Measurements from ENCODE around the gene WDR81. TPM values are rescaled to one million over a fixed set of nuclear protein-coding genes. Genes with fewer than 3 reads are reported as not detected.

The WDR81 gene
- total and polyA plus RNA-seq, 2 donors (not counting 1 experiment from before 2014, with no cell fraction given) = 52.7 to 102 TPM

Other genes starting within 250 kb of the WDR81 start
- 81.7 and 111 TPM in 2 replicates for gene MYO1C, start 232.0 kb upstream of the WDR81 start, total RNA-seq
- 54.7 and 128 TPM in 2 replicates for gene MYO1C, start 232.0 kb upstream of the WDR81 start, polyA plus RNA-seq
- gene INPP5K, start 208.1 kb upstream of the WDR81 start, total RNA-seq = 76.7 and 77.9 TPM in 2 replicates
- gene INPP5K, start 208.1 kb upstream of the WDR81 start, polyA plus RNA-seq = 53.8 and 69.6 TPM in 2 replicates
- 89.3 and 90.9 TPM in 2 replicates for gene PITPNA, start 161.9 kb upstream of the WDR81 start, total RNA-seq
- gene PITPNA, start 161.9 kb upstream of the WDR81 start, polyA plus RNA-seq = 25.7 and 27.2 TPM in 2 replicates
- 204 and 222 TPM in 2 replicates for gene SLC43A2, start 95.9 kb upstream of the WDR81 start, total RNA-seq
- 26.2 and 34.1 TPM in 2 replicates for gene SLC43A2, start 95.9 kb upstream of the WDR81 start, polyA plus RNA-seq
- 3.4 and 3.7 TPM in 2 replicates for gene SCARF1, start 79.0 kb upstream of the WDR81 start, total RNA-seq
- 0.54 and 0.74 TPM in 2 replicates for gene SCARF1, start 79.0 kb upstream of the WDR81 start, polyA plus RNA-seq
- 7.0 and 9.4 TPM in 2 replicates for gene RILP, start 74.8 kb upstream of the WDR81 start, total RNA-seq
- gene RILP, start 74.8 kb upstream of the WDR81 start, polyA plus RNA-seq = 1.1 and 2.0 TPM in 2 replicates
- gene PRPF8, start 39.8 kb upstream of the WDR81 start, total RNA-seq = 418 and 423 TPM in 2 replicates
- gene PRPF8, start 39.8 kb upstream of the WDR81 start, polyA plus RNA-seq = 174 and 177 TPM in 2 replicates
- not detected in 2 replicates for gene TLCD2, start 14.3 kb upstream of the WDR81 start, total RNA-seq
- 0.03 and 0.10 TPM in 2 replicates for gene TLCD2, start 14.3 kb upstream of the WDR81 start, polyA plus RNA-seq
- 2.6 and 3.9 TPM in 2 replicates for gene SERPINF2, start 18.2 kb downstream of the WDR81 start, total RNA-seq
- 0.61 and 0.97 TPM in 2 replicates for gene SERPINF2, start 18.2 kb downstream of the WDR81 start, polyA plus RNA-seq
- 28.7 and 35.5 TPM in 2 replicates for gene SERPINF1, start 37.4 kb downstream of the WDR81 start, total RNA-seq
- gene SERPINF1, start 37.4 kb downstream of the WDR81 start, polyA plus RNA-seq = 6.7 and 11.2 TPM in 2 replicates
- 37.5 and 42.3 TPM in 2 replicates for gene SMYD4, start 105.2 kb downstream of the WDR81 start, total RNA-seq
- 10.3 and 11.9 TPM in 2 replicates for gene SMYD4, start 105.2 kb downstream of the WDR81 start, polyA plus RNA-seq
- gene RPA1, start 105.3 kb downstream of the WDR81 start, total RNA-seq = 74.2 and 94.5 TPM in 2 replicates
- 25.7 and 27.0 TPM in 2 replicates for gene RPA1, start 105.3 kb downstream of the WDR81 start, polyA plus RNA-seq